ENCODE measurements around the gene SAMD10. TPM values are rescaled to one million over a fixed set of nuclear protein-coding genes. Genes with fewer than 3 reads are reported as not detected.

The SAMD10 gene
- total RNA-seq, 4 donors from 2014 or later = 1.1 to 2.3 (median 2.0) TPM; not detected in 1

DNA sequence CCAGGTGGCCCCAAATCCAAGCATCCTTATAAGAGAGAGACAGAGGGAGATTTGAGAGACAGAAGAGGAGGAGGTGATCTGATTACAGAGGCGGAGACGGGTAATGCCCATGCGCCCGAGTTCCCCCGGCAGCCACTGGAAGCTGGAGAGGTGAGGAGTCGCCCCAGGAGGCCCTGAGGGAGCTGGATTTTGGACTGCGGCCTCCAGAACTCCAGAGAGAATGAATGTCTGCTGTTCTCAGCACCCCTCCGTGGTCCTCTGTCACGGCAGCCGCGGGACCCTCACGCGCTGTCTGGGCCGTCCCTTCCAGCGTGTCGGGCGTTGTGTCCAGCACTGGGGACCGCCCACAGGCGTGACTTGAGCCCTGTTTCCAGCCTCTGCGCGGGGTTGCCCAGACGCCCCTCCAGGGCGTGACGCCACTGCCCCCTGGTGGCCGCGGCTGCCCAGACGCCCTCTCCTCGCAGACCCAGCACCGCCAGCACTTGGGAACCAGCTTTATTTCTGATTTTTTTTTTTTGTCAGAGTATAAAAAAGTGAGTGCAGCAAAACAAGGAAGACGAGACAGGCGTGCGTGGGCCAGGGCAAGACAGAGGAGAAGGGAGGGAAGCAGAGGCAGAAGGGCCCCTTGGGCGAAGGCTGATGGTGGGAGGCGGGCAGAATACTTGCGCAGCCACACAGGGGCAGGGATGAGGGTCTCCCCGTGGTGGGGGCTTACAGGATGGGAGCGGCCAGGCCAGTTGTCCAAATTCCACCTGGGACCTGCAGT, 5.6 kb downstream of the SAMD10 start:
- TF ChIP-seq, protein P1, sequence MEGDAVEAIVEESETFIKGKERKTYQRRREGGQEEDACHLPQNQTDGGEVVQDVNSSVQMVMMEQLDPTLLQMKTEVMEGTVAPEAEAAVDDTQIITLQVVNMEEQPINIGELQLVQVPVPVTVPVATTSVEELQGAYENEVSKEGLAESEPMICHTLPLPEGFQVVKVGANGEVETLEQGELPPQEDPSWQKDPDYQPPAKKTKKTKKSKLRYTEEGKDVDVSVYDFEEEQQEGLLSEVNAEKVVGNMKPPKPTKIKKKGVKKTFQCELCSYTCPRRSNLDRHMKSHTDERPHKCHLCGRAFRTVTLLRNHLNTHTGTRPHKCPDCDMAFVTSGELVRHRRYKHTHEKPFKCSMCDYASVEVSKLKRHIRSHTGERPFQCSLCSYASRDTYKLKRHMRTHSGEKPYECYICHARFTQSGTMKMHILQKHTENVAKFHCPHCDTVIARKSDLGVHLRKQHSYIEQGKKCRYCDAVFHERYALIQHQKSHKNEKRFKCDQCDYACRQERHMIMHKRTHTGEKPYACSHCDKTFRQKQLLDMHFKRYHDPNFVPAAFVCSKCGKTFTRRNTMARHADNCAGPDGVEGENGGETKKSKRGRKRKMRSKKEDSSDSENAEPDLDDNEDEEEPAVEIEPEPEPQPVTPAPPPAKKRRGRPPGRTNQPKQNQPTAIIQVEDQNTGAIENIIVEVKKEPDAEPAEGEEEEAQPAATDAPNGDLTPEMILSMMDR (IDR thresholded peaks at IDR 0.05; ENCODE audit: low read depth) = no peak

DNA sequence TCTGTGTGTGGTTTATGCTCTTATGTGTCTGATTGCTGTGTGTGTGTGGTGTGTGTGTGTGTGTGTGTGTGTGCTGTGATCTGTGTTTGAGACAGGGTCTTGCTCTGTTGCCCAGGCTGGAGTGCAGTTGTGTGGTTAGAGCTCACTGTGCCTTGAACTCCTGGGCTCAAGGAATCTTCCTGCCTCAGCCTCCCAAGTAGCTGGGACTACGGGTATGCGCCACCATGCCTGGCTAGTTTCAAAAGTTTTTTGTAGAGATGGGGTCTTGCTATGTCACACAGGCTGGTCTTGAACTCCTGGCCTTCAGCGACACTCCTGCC, 6.3 kb downstream of the SAMD10 start:
- TF ChIP-seq, protein P1 (IDR thresholded peaks at IDR 0.05; ENCODE audit: low read depth) = no peak

DNA sequence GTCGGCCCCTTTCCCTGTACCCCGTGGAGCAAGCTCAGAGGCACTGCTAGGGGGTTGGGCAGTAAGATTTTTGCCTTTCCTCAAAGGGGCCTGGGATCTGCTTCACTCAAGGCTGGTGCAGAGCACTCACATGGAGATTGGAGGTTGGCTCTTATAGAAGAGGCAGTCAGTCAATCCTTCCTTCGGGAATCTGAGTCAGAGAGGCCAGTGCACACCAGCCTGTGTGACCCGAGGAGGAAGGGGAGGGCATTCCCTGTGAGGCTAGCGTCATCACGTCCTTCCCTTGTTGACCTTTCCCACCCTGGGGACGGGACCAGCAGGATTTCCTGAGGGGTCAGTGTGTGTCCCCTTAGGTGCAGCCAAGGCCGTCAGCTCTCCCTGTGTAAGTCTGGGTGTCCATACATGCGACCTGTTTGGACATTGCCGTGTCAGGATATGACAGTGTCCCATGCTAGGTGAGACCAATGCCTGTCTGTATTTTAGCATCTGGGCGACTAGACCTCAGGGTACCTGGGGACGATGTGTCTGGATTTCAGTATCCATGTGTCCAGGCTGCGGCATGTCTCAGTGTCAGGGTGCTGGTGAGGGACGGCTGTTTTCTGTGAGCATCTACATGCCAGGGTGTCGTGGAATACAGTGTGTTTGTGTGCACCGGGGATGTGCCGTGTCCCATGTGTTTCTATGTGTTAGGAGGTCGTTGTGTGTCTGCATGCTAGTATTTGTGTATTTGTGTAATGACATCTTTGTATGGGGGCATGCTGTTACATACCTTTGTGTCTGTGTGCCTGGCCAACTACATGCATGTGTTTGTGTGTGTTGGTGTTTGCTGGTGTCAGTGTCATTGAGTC, 6.9 kb downstream of the SAMD10 start:
- TF ChIP-seq, protein P1 (IDR thresholded peaks at IDR 0.05; ENCODE audit: low read depth) = no peak

DNA sequence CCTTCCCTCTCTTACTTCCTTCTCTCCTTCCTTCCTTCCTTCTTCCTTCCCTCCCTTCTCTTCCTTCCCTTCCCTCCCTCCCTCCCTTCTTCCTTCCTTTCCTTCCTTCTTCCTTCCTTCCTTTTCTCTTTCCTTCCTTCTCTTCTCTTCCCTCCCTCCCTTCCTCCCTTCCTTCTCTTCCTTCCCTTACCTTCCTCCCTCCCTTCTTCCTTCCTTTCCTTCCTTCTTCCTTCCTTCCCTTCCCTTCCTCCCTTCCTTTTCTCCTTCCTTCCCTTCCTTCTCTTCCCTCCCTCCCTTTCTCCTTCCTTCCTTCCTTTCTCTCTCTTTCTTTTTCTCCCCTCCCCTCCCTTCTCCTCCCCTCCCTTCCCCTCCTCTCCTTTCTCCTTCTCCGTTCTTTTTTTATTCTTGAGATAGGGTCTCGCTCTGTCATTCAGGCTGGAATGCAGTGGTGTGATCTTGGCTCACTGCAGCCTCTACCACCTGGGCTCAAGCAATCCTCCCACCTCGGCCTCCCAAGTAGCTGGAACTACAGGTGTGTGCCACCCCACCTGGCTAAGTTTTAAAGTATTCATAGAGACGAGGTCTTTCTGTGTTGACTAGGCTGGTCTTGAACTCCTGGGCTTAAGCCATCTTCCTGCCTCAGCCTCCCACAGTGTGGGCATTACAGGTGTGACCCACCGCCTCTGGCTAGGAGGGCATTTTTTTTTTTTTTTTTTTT, 8.6 kb downstream of the SAMD10 start:
- TF ChIP-seq, protein P1 (IDR thresholded peaks at IDR 0.05; ENCODE audit: low read depth) = no peak

DNA sequence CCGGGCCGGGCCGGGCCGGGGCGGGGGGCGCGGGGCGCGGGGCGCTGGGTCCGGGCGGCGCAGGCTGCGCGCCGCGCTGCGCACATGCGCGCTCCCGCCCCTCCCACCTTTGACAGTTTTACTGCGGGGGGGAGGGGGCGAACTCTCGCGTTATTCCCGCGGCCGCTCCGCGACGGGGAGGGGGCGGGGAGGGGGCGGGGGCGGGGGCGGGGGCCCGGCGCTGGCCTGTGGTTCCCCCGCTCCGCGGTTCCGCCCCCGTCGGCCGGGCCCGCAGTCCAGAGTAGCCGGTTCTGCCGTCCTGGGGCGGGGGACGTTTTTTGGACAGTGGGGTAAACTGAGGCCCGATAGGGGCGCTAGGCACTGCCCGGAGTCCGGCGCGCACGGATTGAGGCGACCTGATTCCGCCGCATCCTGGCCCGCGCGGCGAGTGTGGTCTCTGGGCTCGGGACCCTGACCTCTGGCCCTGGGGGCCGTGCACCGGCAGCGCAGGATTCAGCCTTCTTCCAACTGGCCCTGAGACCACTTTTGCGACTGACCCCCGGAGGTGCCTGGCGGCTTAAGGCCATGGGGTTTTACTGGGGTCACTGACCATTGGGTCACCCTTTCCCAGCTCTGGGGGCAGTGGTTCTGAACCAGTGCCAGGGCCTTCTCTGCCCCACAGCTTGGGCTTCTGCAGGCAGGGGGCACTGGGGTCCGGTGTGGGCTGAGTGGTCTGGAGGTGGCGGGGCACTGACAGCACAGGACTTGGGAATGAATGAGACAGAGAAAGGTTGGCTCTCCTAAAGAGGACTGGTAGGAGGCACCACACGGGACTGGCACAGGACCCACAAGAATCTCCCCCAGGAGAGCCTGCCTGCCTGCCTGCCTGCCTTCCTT, 9.4 kb downstream of the SAMD10 start, which contains the start of gene ZNF512B:
Gene ZNF512B (minus strand): TSS at position 93 of the 876 bp plus-strand sequence. CDS start 1,980 bp downstream, outside the sequence.
- TF ChIP-seq, protein P1 (IDR thresholded peaks at IDR 0.05; ENCODE audit: low read depth) = no peak

DNA sequence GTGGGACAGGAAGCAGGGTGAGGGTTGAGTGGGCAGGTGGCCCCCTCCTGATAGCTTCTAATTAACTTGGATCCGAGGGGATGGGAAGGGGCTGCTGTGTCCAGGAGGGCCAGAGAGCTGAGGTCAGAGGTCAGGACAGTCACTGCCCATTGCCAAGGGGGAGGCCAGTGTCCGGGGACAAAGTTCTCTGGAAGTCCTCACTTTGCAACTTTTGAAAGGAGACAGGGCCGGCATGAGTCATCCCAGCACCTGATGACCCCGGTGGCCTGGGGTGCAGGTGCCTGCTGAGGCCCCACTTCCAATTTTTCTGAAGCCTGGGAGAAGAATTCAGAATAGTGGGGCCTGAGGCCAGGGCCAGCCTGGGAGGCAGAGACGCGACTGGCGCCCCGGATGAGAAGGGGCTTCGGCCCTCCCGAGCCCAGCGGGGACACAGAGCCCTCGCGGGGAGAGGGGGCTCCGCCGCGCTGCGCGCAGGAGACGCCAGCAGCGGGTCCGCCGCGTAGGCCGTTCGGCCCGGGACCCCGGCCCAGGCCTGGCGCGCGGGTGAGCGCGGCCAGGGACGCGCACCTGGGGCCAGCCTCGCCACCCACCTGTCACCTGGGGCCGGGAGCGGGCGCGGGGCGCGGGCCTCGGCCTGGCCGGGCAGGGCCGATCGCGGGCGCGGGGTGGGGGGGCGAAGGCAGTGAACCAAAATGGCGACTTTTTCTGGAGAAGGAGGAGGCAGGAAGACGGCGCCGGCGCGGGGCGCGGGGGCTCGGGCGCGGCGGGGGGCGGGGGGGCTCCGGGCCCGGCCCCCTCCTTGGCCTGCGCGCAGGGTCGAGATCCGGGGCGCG, 10.3 kb downstream of the SAMD10 start:
- TF ChIP-seq, protein P1 (IDR thresholded peaks at IDR 0.05; ENCODE audit: low read depth) = no peak
